GM13976 (cell line): Measurements from ENCODE around the gene MANEAL.

Experiments
- DNase-seq: peaks from one replicate; pipeline ENCODE4 v3.0.0; 2012; ENCODE audit warnings: low spot score
- CTCF ChIP-seq: IDR thresholded peaks from 2 replicates; pipeline ENCODE4 v1.5.1; 2012; ENCODE audit warnings: borderline replicate concordance, mild to moderate bottlenecking; ENCODE audit not compliant: insufficient read depth; ENCODE audit errors: extremely low read depth, missing control alignments, control extremely low read depth
- in situ Hi-C: fragments of 300-500 bp; cut with MboI; formaldehyde crosslinking; loops from one replicate; pipeline ENCODE4 v1.12.0; 2022; ENCODE audit warnings: low sequenced_read_pairs, mixed read lengths, inconsistent platforms; ENCODE audit not compliant: unreplicated experiment

MANEAL gene

GRCh38 chr1:37755290-37755689 lies 38.4 kb upstream of the MANEAL start:
- peak; percentile 59 for DNase-seq
- in situ Hi-C loops = no loop called here

GRCh38 chr1:37755951-37756560 lies 37.6 kb upstream of the MANEAL start:
- DNase-seq = no peak
- in situ Hi-C loops = no loop called here
- TF ChIP-seq CTCF = no peak

More at GRCh38 chr1:37755290-37755689, 38.4 kb upstream of the MANEAL start:
- TF ChIP-seq CTCF = no peak

- no peak for TF ChIP-seq CTCF
- in situ Hi-C loops = no loop called here
- no peak for DNase-seq
These were observed 34.2 kb upstream of the MANEAL start for GRCh38 chr1:37759451-37759850.

GRCh38 chr1:37761416-37762095 lies 32.1 kb upstream of the MANEAL start:
- no peak for DNase-seq
- TF ChIP-seq CTCF = no peak
- in situ Hi-C loops = no loop called here

GRCh38 chr1:37762516-37762915 lies 31.1 kb upstream of the MANEAL start:
- TF ChIP-seq CTCF = no peak
- in situ Hi-C loops = no loop called here
- no peak for DNase-seq

- in situ Hi-C loops = no loop called here
- no peak for DNase-seq
- no peak for TF ChIP-seq CTCF
These were observed 29.7 kb upstream of the MANEAL start for GRCh38 chr1:37763791-37764413.

GRCh38 chr1:37764414-37764825 lies 29.2 kb upstream of the MANEAL start:
- in situ Hi-C loops = no loop called here
- DNase-seq = peak; percentile 84
- TF ChIP-seq CTCF = no peak
